H1 (cell line): ENCODE measurements around the gene DUSP3. TPM values are rescaled to one million over a fixed set of nuclear protein-coding genes. Genes with fewer than 3 reads are reported as not detected.

Experiments
- CTCF ChIA-PET: fragments of 300-600 bp; sonication (Branson Sonifier 250); formaldehyde crosslinking; loops from one replicate; lab custom pipeline; 2021; ENCODE audit not compliant: partially characterized antibody; lab: Charles Lee
- POLR2A ChIA-PET: fragments of 300-600 bp; sonication (Branson Sonifier 250); formaldehyde crosslinking; loops from one replicate; lab custom pipeline; 2021; ENCODE audit warnings: inconsistent platforms; ENCODE audit not compliant: partially characterized antibody; lab: Charles Lee
- DNase-seq, 2 experiments: peaks; one replicate each; pipeline versions ENCODE4 v3.0.0 to v3.0.0-alpha.2; 2010 to 2022; ENCODE audit warnings: low spot score in 2 of 2, low read depth in 1 of 2, mixed read lengths in 1 of 2
- FAIRE-seq: peaks from 2 replicates; lab custom pipeline; 2011; peaks lifted over from hg19 to GRCh38; lab: Jason Lieb, UNC
- H2AFZ ChIP-seq: 2 replicates; pipeline ENCODE4 v1.8.1; 2012; ENCODE audit warnings: low read length, inconsistent platforms
- H2AK5ac ChIP-seq: 2 replicates; pipeline ENCODE4 v1.6.1; 2013; ENCODE audit warnings: low read depth, low read length
- H2BK120ac ChIP-seq: replicated peaks from 2 replicates; pipeline ENCODE3; 2013; ENCODE audit warnings: low read depth, low read length, inconsistent platforms
- H2BK12ac ChIP-seq: 2 replicates; pipeline ENCODE4 v1.6.1; 2013; ENCODE audit warnings: low read depth, low read length
- H2BK15ac ChIP-seq: 2 replicates; pipeline ENCODE4 v1.6.1; 2013; ENCODE audit warnings: low read length
- H2BK20ac ChIP-seq: 2 replicates; pipeline ENCODE4 v1.6.1; 2013; ENCODE audit warnings: low read length
- H2BK5ac ChIP-seq: 2 replicates; pipeline ENCODE4 v1.6.1; 2013; ENCODE audit warnings: low read depth, low read length
- H3K14ac ChIP-seq: 2 replicates; pipeline ENCODE4 v1.6.1; 2013; ENCODE audit warnings: inconsistent platforms; ENCODE audit not compliant: insufficient read length
- H3K18ac ChIP-seq: 2 replicates; pipeline ENCODE4 v1.6.1; 2013; ENCODE audit warnings: low read length; ENCODE audit errors: extremely low read depth
- H3K23ac ChIP-seq: 2 replicates; pipeline ENCODE4 v1.6.1; 2013; ENCODE audit warnings: inconsistent platforms; ENCODE audit not compliant: insufficient read length
- H3K23me2 ChIP-seq: 2 replicates; pipeline ENCODE4 v1.6.1; 2013; ENCODE audit warnings: low read depth, low read length
- H3K27ac ChIP-seq: 2 replicates; pipeline ENCODE4 v1.6.1; 2011; ENCODE audit warnings: low read depth, low read length, inconsistent platforms
- H3K27me3 ChIP-seq, 4 experiments: replicated peaks in 1 of 4; 1 replicate in 1 of 4; 2 replicates in 3 of 4; pipeline versions ENCODE4 v1.6.1 to v1.8.1; 2011 to 2013; ENCODE audit warnings: low read length in 3 of 4, mild to moderate bottlenecking in 3 of 4, inconsistent platforms in 2 of 4, mixed read lengths in 2 of 4, moderate library complexity in 1 of 4; ENCODE audit not compliant: control insufficient read depth in 3 of 4, insufficient read depth in 3 of 4; ENCODE audit errors: extremely low read depth in 1 of 4
- H3K36me3 ChIP-seq, 4 experiments: 2 replicates each; pipeline versions ENCODE4 v1.6.1 to v1.8.1; 2011 to 2013; ENCODE audit warnings: mild to moderate bottlenecking in 4 of 4, low read length in 3 of 4, moderate library complexity in 2 of 4, control low read depth in 1 of 4, inconsistent platforms in 1 of 4; ENCODE audit not compliant: insufficient read depth in 4 of 4, control insufficient read depth in 2 of 4
- H3K4ac ChIP-seq: replicated peaks from 2 replicates; pipeline ENCODE3; 2013; ENCODE audit warnings: low read length, low read depth, mixed read lengths, inconsistent platforms; ENCODE audit not compliant: insufficient read length
- H3K4me1 ChIP-seq, 4 experiments: replicated peaks in 1 of 4; 1 replicate in 1 of 4; 2 replicates in 3 of 4; pipeline versions ENCODE4 v1.6.1 to v1.8.1; 2011 to 2013; ENCODE audit warnings: low read length in 3 of 4, inconsistent platforms in 2 of 4, mixed read lengths in 1 of 4; ENCODE audit not compliant: insufficient read depth in 4 of 4, control insufficient read depth in 3 of 4
- H3K4me2 ChIP-seq, 2 experiments: 2 replicates each; pipeline versions ENCODE4 v1.6.1 to v1.8.1; 2011 to 2013; ENCODE audit warnings: low read depth in 2 of 2, low read length in 2 of 2, control low read depth in 1 of 2, inconsistent platforms in 1 of 2, mild to moderate bottlenecking in 1 of 2; ENCODE audit not compliant: insufficient read depth in 1 of 2
- H3K4me3 ChIP-seq, 4 experiments: fragments of 200-600, 300-600 bp in 1 of 4; sonication (generic), shearing (Covaris generic), sonication (Bioruptor Twin) in 1 of 4; 2 replicates each; pipeline versions ENCODE4 v1.5.1 to v1.8.1; 2011 to 2016; ENCODE audit warnings: low read length in 4 of 4, low read depth in 3 of 4, control low read depth in 2 of 4, inconsistent platforms in 2 of 4, mild to moderate bottlenecking in 2 of 4, mixed read lengths in 1 of 4, moderate library complexity in 1 of 4; ENCODE audit not compliant: insufficient read depth in 2 of 4; ENCODE audit errors: extremely low read depth in 1 of 4
- H3K56ac ChIP-seq: replicated peaks from 2 replicates; pipeline ENCODE3; 2013; ENCODE audit warnings: low read depth, mild to moderate bottlenecking, mixed read lengths, low read length, inconsistent platforms; ENCODE audit not compliant: insufficient read length
- H3K79me1 ChIP-seq: 2 replicates; pipeline ENCODE4 v1.6.1; 2013; ENCODE audit warnings: low read depth, low read length, control low read depth
- H3K79me2 ChIP-seq, 2 experiments: 2 replicates each; pipeline versions ENCODE4 v1.6.1 to v1.8.1; 2012 to 2013; ENCODE audit warnings: low read length in 2 of 2, mild to moderate bottlenecking in 2 of 2, inconsistent platforms in 1 of 2; ENCODE audit not compliant: insufficient read depth in 2 of 2, control insufficient read depth in 1 of 2
- H3K9ac ChIP-seq, 4 experiments: replicated peaks in 1 of 4; 1 replicate in 1 of 4; 2 replicates in 3 of 4; pipeline versions ENCODE4 v1.6.1 to v1.8.1; 2011 to 2013; ENCODE audit warnings: low read depth in 3 of 4, low read length in 3 of 4, control low read depth in 2 of 4, mild to moderate bottlenecking in 2 of 4, moderate library complexity in 2 of 4, inconsistent platforms in 1 of 4; ENCODE audit errors: extremely low read depth in 1 of 4
- H3K9me3 ChIP-seq, 2 experiments: 2 replicates each; pipeline versions ENCODE4 v1.6.1 to v1.8.1; 2012 to 2013; ENCODE audit warnings: mild to moderate bottlenecking in 2 of 2, moderate library complexity in 2 of 2, control low read depth in 1 of 2, inconsistent platforms in 1 of 2, low read depth in 1 of 2, low read length in 1 of 2, mixed read lengths in 1 of 2; ENCODE audit not compliant: insufficient read depth in 2 of 2
- H4K20me1 ChIP-seq, 2 experiments: replicated peaks in 1 of 2; 2 replicates each; pipeline versions ENCODE3 to v1.8.1; 2011 to 2013; ENCODE audit warnings: inconsistent platforms in 2 of 2, low read length in 2 of 2, mild to moderate bottlenecking in 1 of 2; ENCODE audit not compliant: insufficient read depth in 2 of 2, control insufficient read depth in 1 of 2
- H4K5ac ChIP-seq: 2 replicates; pipeline ENCODE4 v1.6.1; 2013; ENCODE audit warnings: low read length, low read depth, mixed read lengths, inconsistent platforms; ENCODE audit not compliant: insufficient read length
- H4K8ac ChIP-seq: 2 replicates; pipeline ENCODE4 v1.8.0; 2013; ENCODE audit warnings: mild to moderate bottlenecking, moderate library complexity, low read length, inconsistent platforms; ENCODE audit not compliant: insufficient read depth; ENCODE audit errors: extremely low read depth
- H4K91ac ChIP-seq: replicated peaks from 2 replicates; pipeline ENCODE3; 2013; ENCODE audit warnings: low read length, mixed read lengths, inconsistent platforms; ENCODE audit not compliant: insufficient read length
- GTF2F1 ChIP-seq: IDR thresholded peaks from 2 replicates; pipeline ENCODE4 v1.6.1; 2012; ENCODE audit warnings: low read depth, low read length, improper control_type of control experiment, borderline replicate concordance
- HDAC6 ChIP-seq: IDR thresholded peaks from one replicate; pipeline ENCODE4 v1.7.1; 2012; ENCODE audit warnings: low read depth, mild to moderate bottlenecking, inconsistent platforms, low read length, moderate library complexity
- RAD21 ChIP-seq, 2 experiments: IDR thresholded peaks in 1 of 2; conservative IDR thresholded peaks in 1 of 2; 2 replicates each; pipeline ENCODE4 v1.6.1; 2011; ENCODE audit warnings: low read depth in 2 of 2, low read length in 2 of 2, improper control_type of control experiment in 1 of 2, inconsistent platforms in 1 of 2, mild to moderate bottlenecking in 1 of 2, moderate library complexity in 1 of 2
- RBBP5 ChIP-seq: IDR thresholded peaks from 2 replicates; pipeline ENCODE4 v1.7.1; 2012; ENCODE audit warnings: low read depth, mild to moderate bottlenecking, inconsistent platforms, low read length, moderate library complexity, borderline replicate concordance
- TBP ChIP-seq: IDR thresholded peaks from 2 replicates; pipeline ENCODE4 v1.6.1; 2011; ENCODE audit warnings: low read depth, low read length, improper control_type of control experiment
- USF2 ChIP-seq: IDR thresholded peaks from 2 replicates; pipeline ENCODE4 v1.6.1; 2011; ENCODE audit warnings: low read length, improper control_type of control experiment
- WGBS, 2 experiments: shearing (Covaris generic) in 1 of 2; methylation state at CpG; one replicate each; pipeline versions ENCODE4 v1.1.6 to v1.1.7; 2013 to 2015; ENCODE audit warnings: low lambda C conversion rate in 2 of 2, mixed read lengths in 2 of 2, inconsistent platforms in 1 of 2, low coverage in 1 of 2, missing lambda C conversion rate in 1 of 2; ENCODE audit not compliant: insufficient replicate concordance in 2 of 2, insufficient coverage in 1 of 2, insufficient read length in 1 of 2; ENCODE audit errors: extremely low coverage in 1 of 2, missing lambda C conversion rate in 1 of 2; 5-methylcytosine and 5-hydroxymethylcytosine counted together
- polyA plus RNA-seq, 7 experiments: library from polyadenylated mRNA; depleted of rRNA in 3 of 7; stranded (reverse) in 5 of 7; unstranded in 2 of 7; fragments of >200 nt in 5 of 7; fragments of 200-250 nt in 2 of 7; gene quantifications; 1 replicate in 5 of 7; 2 replicates in 1 of 7; 4 replicates in 1 of 7; pipeline versions ENCODE4 v1.2.1 to v1.2.3, GENCODE V29; 2011 to 2013; ENCODE audit warnings: missing spikeins in 2 of 7, mixed read lengths in 2 of 7
- total RNA-seq: library from RNA; stranded (reverse); fragmentation: NEBNext Ultra II Directional; extraction: Animal tissue kit (Norgen Biotek cat#: 25700); gene quantifications from 2 replicates; pipeline ENCODE4 v1.2.1, GENCODE V29; 2021

Gene DUSP3
- total and polyA plus RNA-seq, 2 of the 8 experiments (the other 6 are each of a cell fraction or from before 2014, with no cell fraction given): 15.1 to 21.2 TPM

- Histone ChIP-seq H3K14ac (no peak overlapping the region), H4K20me1 (no peaks in the 10 kb centered on the region), H4K8ac (no peak overlapping the region), H3K23ac (no peak overlapping the region), H3K36me3 (no peaks in the 10 kb centered on the region), H3K4ac (no peak overlapping the region), H2BK12ac (no peak overlapping the region), H2AFZ (no peak overlapping the region), H3K4me1 (peaks cover 4 to 15% (median 5%) of the 10 kb centered on the region in 4 experiments; a peak in 6 of 7 replicates), H2BK5ac (no peak overlapping the region), H2BK15ac (no peak overlapping the region), H3K27me3 (peaks cover 0 to 13% (median 11%) of the 10 kb centered on the region in 4 experiments; a peak in 5 of 7 replicates), H3K56ac (no peak overlapping the region), H3K4me3 (no peak overlapping the region), H4K91ac (no peak overlapping the region), H2BK120ac (no peak overlapping the region), H3K9ac (no peak overlapping the region), H4K5ac (no peak overlapping the region), H3K9me3 (no peaks in the 10 kb centered on the region), H2BK20ac (no peak overlapping the region), H3K79me1 (no peaks in the 10 kb centered on the region), H3K23me2 (no peaks in the 10 kb centered on the region; the same call in 1 of the 2 replicates), H3K18ac (no peak overlapping the region), H2AK5ac (no peak overlapping the region), H3K79me2 (no peaks in the 10 kb centered on the region), H3K27ac (no peak overlapping the region), H3K4me2 (no peak overlapping the region)
- ChIA-PET CTCF (interaction anchor here (1.4 to 22.9 kb wide), 4 partner anchors 11 to 172 kb away, joined by 3 to 969 read pairs (median 54); partner anchors contain the start of gene SOST), POLR2A (interaction anchor here (1.0 kb wide), 1 partner anchor 12 kb away, joined by 3 read pairs; no protein-coding TSS in a partner anchor)
- DNase-seq: no peak
- WGBS, 2 experiments: 71% methylated on average over 5 of the region's 5 CpGs; no CpG with 5 or more reads in 1 of the 2 experiments
- no peak for FAIRE-seq
- TF ChIP-seq RBBP5 (no peak), RAD21 (IDR thresholded peaks at IDR 0.05 in 1 of 2, conservative IDR thresholded peaks at IDR 0.05 in 1 of 2; ENCODE audit: low read depth in 2 of 2, low read length in 2 of 2) (no peak), USF2 (no peak), HDAC6 (no peak), GTF2F1 (no peak), TBP (no peak)
Observed at GRCh38 chr17:43750153-43750552, 28.6 kb downstream of the DUSP3 start.
